Memory B cell (primary cell): ENCODE data around the gene UGT2B15.
"Not testable (repeated sequence)": the region's sequence is repeated elsewhere in the genome, so short reads cannot be mapped to it uniquely, and the experiment has no call there.

Source experiments
- ATAC-seq: fragments of 150-1000 bp; cut with Tn5 transposase; 2 replicates; pipeline ENCODE4 v1.10.0; 2021; ENCODE audit warnings: low read depth, mild to moderate bottlenecking, moderate library complexity
- DNase-seq, 2 donors: peaks; one replicate each; pipeline ENCODE4 v3.0.0; 2022; ENCODE audit warnings: low spot score in 2 of 2
- H3K27ac Mint-ChIP-seq: one replicate; pipeline ENCODE4 v1.8.0; 2022; ENCODE audit warnings: mild to moderate bottlenecking, moderate library complexity, mixed read lengths
- H3K27me3 Mint-ChIP-seq: one replicate; pipeline ENCODE4 v1.8.0; 2022; ENCODE audit warnings: mixed read lengths
- H3K36me3 Mint-ChIP-seq: one replicate; pipeline ENCODE4 v1.8.0; 2022; ENCODE audit warnings: mild to moderate bottlenecking, mixed read lengths
- H3K4me1 Mint-ChIP-seq: one replicate; pipeline ENCODE4 v1.8.0; 2022; ENCODE audit warnings: mixed read lengths
- H3K4me3 Mint-ChIP-seq: one replicate; pipeline ENCODE4 v1.8.0; 2022; ENCODE audit warnings: mild to moderate bottlenecking, moderate library complexity, mixed read lengths
- H3K9me3 Mint-ChIP-seq: one replicate; pipeline ENCODE4 v1.8.0; 2022; ENCODE audit warnings: mixed read lengths

UGT2B15 gene

GRCh38 chr4:68668537-68669163 lies 1.8 kb downstream of the UGT2B15 start:
- not testable (repeated sequence) for H3K9me3 Mint-ChIP-seq, ATAC-seq, H3K27ac Mint-ChIP-seq, H3K4me3 Mint-ChIP-seq, H3K4me1 Mint-ChIP-seq, H3K27me3 Mint-ChIP-seq, DNase-seq, H3K36me3 Mint-ChIP-seq

GRCh38 chr4:68667551-68667950 lies 2.9 kb downstream of the UGT2B15 start:
- H3K36me3 Mint-ChIP-seq, H3K27ac Mint-ChIP-seq, H3K4me3 Mint-ChIP-seq, H3K9me3 Mint-ChIP-seq, ATAC-seq, H3K27me3 Mint-ChIP-seq, DNase-seq, H3K4me1 Mint-ChIP-seq: not testable (repeated sequence)

GRCh38 chr4:68664721-68665120 lies 5.7 kb downstream of the UGT2B15 start:
- not testable (repeated sequence) for H3K36me3 Mint-ChIP-seq, H3K27ac Mint-ChIP-seq, H3K9me3 Mint-ChIP-seq, H3K4me3 Mint-ChIP-seq, DNase-seq, H3K4me1 Mint-ChIP-seq, ATAC-seq, H3K27me3 Mint-ChIP-seq

- ATAC-seq, H3K27me3 Mint-ChIP-seq: not testable (repeated sequence)
Measured at GRCh38 chr4:68662836-68663574, 7.4 kb downstream of the UGT2B15 start.

GRCh38 chr4:68658672-68659071 lies 11.8 kb downstream of the UGT2B15 start:
- no peak for DNase-seq
- Mint-ChIP-seq H3K27ac (no peak overlapping the region), H3K4me3 (no peak overlapping the region), H3K27me3 (no peaks in the 10 kb centered on the region), H3K36me3 (no peaks in the 10 kb centered on the region), H3K9me3 (no peaks in the 10 kb centered on the region), H3K4me1 (no peaks in the 10 kb centered on the region)
- no peak for ATAC-seq

More at GRCh38 chr4:68662836-68663574, 7.4 kb downstream of the UGT2B15 start:
- H3K27ac Mint-ChIP-seq, H3K36me3 Mint-ChIP-seq, H3K4me1 Mint-ChIP-seq, H3K4me3 Mint-ChIP-seq, H3K9me3 Mint-ChIP-seq, DNase-seq: not testable (repeated sequence)

GRCh38 chr4:68657022-68657594 lies 13.3 kb downstream of the UGT2B15 start:
- not testable (repeated sequence) for H3K4me3 Mint-ChIP-seq, H3K27ac Mint-ChIP-seq, H3K9me3 Mint-ChIP-seq, H3K36me3 Mint-ChIP-seq, H3K4me1 Mint-ChIP-seq, H3K27me3 Mint-ChIP-seq, ATAC-seq, DNase-seq

- H3K27me3 Mint-ChIP-seq, H3K4me1 Mint-ChIP-seq, ATAC-seq, DNase-seq, H3K9me3 Mint-ChIP-seq, H3K36me3 Mint-ChIP-seq, H3K27ac Mint-ChIP-seq, H3K4me3 Mint-ChIP-seq: not testable (repeated sequence)
Measured at GRCh38 chr4:68656445-68656973, 13.9 kb downstream of the UGT2B15 start.

- Mint-ChIP-seq H3K36me3 (no peaks in the 10 kb centered on the region), H3K27me3 (no peaks in the 10 kb centered on the region), H3K4me1 (no peaks in the 10 kb centered on the region), H3K4me3 (no peak overlapping the region), H3K9me3 (no peaks in the 10 kb centered on the region), H3K27ac (no peak overlapping the region)
- DNase-seq (no peak), ATAC-seq (no peak)
Measured at GRCh38 chr4:68655764-68656444, 14.5 kb downstream of the UGT2B15 start.

GRCh38 chr4:68654946-68655721 lies 15.3 kb downstream of the UGT2B15 start:
- H3K27me3 Mint-ChIP-seq: peaks cover 2% of the 10 kb centered on the region
- H3K4me3 Mint-ChIP-seq: no peak overlapping the region
- no peaks in the 10 kb centered on the region for H3K4me1 Mint-ChIP-seq
- DNase-seq: no peak
- no peak overlapping the region for H3K27ac Mint-ChIP-seq
- no peaks in the 10 kb centered on the region for H3K9me3 Mint-ChIP-seq
- H3K36me3 Mint-ChIP-seq: no peaks in the 10 kb centered on the region
- no peak for ATAC-seq

GRCh38 chr4:68651932-68652331 lies 18.5 kb downstream of the UGT2B15 start:
- Mint-ChIP-seq H3K4me1 (no peaks in the 10 kb centered on the region), H3K4me3 (no peak overlapping the region), H3K27ac (no peak overlapping the region), H3K9me3 (no peaks in the 10 kb centered on the region), H3K36me3 (no peaks in the 10 kb centered on the region), H3K27me3 (peaks cover 2% of the 10 kb centered on the region)
- DNase-seq: no peak
- ATAC-seq: no peak

- no peak for DNase-seq
- no peak for ATAC-seq
Measured at GRCh38 chr4:68630371-68630770, 40.1 kb downstream of the UGT2B15 start.

GRCh38 chr4:68622731-68623130 lies 47.7 kb downstream of the UGT2B15 start:
- not testable (repeated sequence) for H3K4me1 Mint-ChIP-seq, H3K27me3 Mint-ChIP-seq, ATAC-seq, H3K36me3 Mint-ChIP-seq, H3K27ac Mint-ChIP-seq, DNase-seq, H3K4me3 Mint-ChIP-seq, H3K9me3 Mint-ChIP-seq

More at GRCh38 chr4:68630371-68630770, 40.1 kb downstream of the UGT2B15 start:
- H3K4me3 Mint-ChIP-seq: no peak overlapping the region
- no peaks in the 10 kb centered on the region for H3K4me1 Mint-ChIP-seq
- no peaks in the 10 kb centered on the region for H3K27me3 Mint-ChIP-seq
- H3K36me3 Mint-ChIP-seq: no peaks in the 10 kb centered on the region
- H3K27ac Mint-ChIP-seq: no peak overlapping the region
- H3K9me3 Mint-ChIP-seq: no peaks in the 10 kb centered on the region

GRCh38 chr4:68617003-68617698 lies 53.3 kb downstream of the UGT2B15 start:
- peaks cover 1% of the 10 kb centered on the region for H3K27me3 Mint-ChIP-seq
- DNase-seq (no peak), ATAC-seq (no peak)
- H3K27ac Mint-ChIP-seq: no peak overlapping the region
- no peaks in the 10 kb centered on the region for H3K36me3 Mint-ChIP-seq
- no peaks in the 10 kb centered on the region for H3K4me1 Mint-ChIP-seq
- H3K4me3 Mint-ChIP-seq: no peak overlapping the region
- H3K9me3 Mint-ChIP-seq: no peaks in the 10 kb centered on the region
